ENCODE results near the gene CNPY1. TPM values are rescaled to one million over a fixed set of nuclear protein-coding genes. Genes with fewer than 3 reads are reported as not detected.

The CNPY1 gene
- total RNA-seq, 1 experiment from 2014 or later, result not detected

Other genes with a start within 250 kb of the CNPY1 start
- 45.7 and 72.3 TPM in 2 replicates for gene INSIG1, start 248.7 kb downstream of the CNPY1 start, total RNA-seq (2014; rRNA removed; shearing (Covaris generic); ENCODE audit: low replicate concordance)
- gene EN2, start 88.4 kb downstream of the CNPY1 start, total RNA-seq (2014; rRNA removed; shearing (Covaris generic); ENCODE audit: low replicate concordance), result 1.6 and 1.7 TPM in 2 replicates
- 3.1 and 7.6 TPM in 2 replicates for gene RBM33, start 98.1 kb upstream of the CNPY1 start, total RNA-seq (2014; rRNA removed; shearing (Covaris generic); ENCODE audit: low replicate concordance)